GM19023 (cell line): ENCODE results near the gene GPAT3.
"Not testable (repeated sequence)": the region's sequence is repeated elsewhere in the genome, so short reads cannot be mapped to it uniquely, and the experiment has no call there.

Experiments
- ATAC-seq: cut with Tn5 transposase; IDR thresholded peaks from one replicate; pipeline ENCODE4 v1.9.1; 2021; ENCODE audit warnings: mild to moderate bottlenecking, moderate library complexity; ENCODE audit not compliant: unreplicated experiment

Gene GPAT3

DNA sequence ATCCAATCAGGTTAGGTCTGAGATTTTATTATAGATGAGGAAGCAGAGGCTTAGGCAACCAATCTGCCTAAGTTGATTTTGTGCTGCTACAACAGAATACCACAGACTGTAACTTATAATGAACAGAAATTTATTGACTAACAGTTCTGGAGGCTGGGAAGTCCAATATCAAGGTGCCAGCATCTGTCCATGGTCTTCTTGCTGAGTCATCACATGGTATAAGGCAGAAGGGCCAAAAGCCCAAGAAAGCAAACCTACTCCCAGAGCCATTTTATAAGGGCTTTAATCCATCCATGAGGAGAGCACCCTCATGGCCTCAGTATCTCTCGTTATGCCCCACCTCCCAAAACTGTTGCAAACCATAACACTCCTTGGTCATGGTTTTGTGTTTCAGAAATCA, 55.8 kb downstream of the GPAT3 start:
- no peak for ATAC-seq

DNA sequence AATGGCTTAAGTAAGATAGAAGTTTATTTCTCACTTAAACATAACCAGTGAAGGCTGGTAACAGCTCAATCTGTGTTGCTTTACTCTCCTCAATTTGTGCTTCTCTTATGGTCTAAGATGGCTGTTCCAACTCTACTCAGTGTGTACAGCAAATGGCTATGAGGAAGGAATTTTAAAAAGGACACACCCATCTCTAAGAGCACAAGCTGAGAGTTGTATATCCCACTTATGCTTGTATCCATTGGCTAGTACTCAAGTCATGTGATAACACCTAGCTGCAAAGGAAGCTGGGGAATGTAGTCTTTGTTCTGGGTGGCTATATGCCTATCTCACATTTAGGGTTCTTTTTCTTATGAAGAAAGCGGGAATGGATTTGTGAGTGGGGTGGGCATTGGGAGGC, 63.3 kb downstream of the GPAT3 start:
- no peak for ATAC-seq

DNA sequence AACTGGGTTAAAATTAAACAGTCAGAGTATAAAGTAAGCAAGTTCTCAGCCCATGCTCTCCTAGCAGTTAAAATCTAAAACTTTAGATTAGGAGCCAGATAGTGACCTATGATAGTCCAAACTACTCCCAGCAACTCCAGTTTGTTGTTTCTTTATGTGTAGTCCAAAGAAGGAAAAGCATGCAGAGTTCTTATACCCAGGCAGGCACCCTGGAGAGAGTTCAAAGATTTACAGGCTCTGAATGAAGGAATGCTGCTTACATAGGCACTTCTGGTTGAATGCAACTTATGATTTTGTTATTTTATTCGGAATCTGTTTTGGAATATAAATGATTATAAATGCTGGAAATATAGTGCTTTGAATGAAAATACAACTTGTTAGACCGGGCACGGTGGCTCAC, 67.2 kb downstream of the GPAT3 start:
- no peak for ATAC-seq

DNA sequence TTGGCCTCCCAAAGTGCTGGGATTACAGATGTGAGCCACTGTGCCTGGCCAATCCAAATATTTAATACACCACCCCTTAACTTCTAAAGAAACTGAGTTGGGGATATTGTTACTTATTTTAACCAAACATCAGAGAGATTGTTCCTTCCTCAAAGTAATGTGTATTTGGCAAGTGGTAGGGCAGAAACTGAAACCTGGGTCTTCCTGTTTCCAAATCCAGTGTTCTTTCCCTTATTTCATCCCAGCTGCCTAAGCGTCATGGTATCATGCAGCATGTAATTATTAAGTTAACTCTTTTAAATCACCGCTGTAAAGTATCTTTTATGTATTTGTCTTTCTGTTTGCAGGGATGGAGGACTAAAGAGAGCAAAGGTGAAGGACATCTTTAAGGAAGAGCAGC, 68.4 kb downstream of the GPAT3 start:
- ATAC-seq = no peak

DNA sequence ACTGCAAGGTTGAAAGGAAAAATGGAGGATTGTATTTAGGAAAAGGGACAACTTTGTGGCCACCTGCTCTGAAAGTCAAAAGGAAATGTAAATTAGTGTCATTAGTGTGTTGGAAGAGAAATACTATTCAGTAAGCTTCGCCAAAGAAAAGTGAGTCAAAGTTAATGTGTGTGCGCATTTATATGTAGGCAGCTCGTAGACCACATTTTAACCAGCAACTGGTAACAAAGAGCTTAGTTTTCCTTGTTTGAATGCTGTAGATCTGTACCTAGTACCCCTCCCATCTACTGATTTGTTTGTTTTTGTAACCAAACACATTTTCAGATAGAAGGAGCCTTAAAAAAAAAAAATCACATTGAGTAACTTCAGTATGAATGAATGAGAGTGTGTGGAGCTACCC, 69.3 kb downstream of the GPAT3 start:
- no peak for ATAC-seq

DNA sequence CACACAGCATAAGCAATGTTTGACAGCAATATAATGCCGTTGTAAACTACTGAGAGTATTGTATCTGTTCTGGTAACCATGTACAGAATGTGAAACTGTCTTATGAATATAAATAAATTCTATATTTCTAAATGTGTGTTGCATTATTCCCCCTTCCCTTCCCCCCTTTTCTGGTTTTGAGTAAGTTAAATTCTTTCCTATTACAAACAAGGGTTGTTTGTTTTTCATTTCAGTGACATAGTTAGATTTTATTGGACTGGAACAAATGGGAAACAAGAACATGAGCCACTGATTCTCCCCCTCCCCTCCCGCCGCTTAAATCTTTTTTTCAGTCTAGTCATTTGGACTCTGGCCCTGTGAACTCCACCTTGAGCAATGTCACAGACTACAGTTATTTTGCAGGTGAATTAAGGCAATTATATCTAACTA, 69.8 kb downstream of the GPAT3 start:
- no peak for ATAC-seq

DNA sequence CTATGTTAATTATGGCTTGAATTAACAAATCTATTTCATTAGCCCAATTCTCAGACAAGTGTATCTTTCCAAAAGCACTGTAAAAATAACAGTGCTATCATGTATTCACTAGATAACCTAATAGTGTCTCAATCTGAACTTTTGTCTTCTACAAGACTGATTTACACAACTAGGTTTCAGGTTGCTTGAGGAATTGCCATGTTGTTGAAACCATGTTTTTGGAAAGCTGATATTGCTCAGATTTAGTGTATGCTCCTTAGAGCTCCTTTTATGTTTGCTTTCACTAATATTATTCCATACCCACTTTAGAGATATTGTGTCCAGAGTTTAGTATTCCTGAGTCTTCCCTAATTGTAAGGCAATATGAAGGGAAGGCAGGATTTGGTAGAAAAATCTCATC, 70.6 kb downstream of the GPAT3 start:
- no peak for ATAC-seq

DNA sequence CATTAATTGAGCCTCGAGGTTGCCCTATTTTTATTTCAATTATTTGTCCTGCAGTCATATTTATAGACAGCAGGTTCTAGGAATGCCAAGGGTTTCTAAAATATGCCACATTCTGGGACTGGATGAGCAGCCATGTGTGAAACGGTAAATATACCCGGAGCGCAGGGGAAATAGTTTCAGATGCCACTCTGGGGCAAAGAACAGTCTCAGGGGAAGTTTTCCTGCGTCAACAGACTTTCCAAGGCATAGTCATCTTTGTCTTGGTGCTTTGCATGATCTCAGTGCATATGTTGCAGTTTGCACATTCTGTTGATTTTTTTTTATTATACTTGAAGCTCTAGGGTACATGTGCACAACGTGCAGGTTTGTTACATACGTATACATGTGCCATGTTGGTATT, 71.0 kb downstream of the GPAT3 start:
- ATAC-seq = no peak

DNA sequence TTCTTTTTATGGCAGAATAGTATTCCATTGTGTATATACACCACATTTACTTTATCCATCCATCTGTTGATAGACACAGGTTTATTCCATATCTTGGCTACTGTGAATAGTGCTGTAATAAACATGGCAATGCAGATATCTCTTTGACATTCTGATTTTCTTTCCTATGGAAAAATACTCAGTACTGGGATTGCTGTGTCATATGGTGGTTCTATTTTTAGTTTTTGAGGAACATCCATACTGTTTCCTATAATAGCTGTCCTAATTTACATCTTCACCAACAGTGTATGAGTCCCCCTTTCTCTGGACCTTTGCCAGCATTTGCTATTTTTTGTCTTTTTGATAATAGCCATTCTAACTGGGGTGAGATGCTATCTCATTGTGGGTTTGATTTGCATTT, 73.5 kb downstream of the GPAT3 start:
- ATAC-seq = no peak

DNA sequence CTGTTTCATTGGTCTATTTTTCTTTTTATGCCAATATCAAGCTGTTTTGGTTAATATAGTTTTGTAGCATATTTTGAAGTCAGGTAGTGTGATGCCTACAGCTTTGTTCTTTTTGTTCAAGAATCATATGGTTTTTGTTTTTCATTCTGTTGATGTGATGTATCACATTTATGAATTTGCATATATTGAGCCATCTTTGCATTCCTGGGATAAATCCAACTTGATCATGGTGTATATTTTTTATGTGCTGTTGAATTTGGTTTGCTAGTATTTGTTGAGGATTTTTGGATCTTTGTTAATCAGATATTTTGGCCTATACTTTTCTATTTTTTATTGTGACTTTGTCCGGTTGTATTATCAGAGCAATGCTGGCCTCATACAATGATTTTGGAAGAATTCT, 74.8 kb downstream of the GPAT3 start:
- no peak for ATAC-seq

DNA sequence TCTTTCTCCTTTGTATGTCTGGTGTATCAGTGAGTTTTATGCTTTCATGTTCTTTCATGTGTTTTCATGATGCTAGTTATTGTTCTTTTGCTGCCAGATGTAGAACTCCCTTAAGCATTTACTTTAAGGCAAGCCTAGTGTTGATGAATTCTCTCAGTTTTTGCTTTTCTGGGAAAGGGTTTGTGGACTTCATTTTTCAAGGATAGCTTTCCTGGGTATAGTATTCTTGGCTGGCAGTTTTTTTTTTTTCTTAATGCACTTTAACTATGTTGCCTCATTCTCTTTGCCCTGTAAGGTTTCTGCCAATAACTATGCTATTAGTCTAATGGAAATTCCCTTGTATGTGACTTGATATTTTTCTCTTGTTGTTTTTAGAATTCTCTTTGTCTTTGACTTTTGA, 77.1 kb downstream of the GPAT3 start:
- ATAC-seq = no peak

DNA sequence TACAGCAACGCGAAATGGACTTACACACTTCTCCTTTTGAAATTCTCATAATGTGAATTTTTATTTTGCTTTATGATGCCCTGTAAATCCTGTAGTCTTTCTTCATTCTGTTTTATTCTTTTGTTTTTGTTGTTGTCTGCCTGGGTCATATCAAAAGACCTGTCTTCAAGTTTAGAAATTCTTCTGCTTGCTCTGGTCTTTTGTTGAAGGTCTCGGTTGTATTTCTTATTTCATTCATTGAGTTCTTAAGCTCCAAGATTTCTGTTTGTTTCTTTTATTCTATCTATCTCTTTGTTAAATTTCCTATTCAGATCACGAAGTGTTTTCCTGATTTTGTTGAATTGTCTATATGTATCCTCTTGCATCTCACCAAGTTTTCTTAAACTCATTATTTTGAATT, 78.1 kb downstream of the GPAT3 start:
- ATAC-seq = no peak

DNA sequence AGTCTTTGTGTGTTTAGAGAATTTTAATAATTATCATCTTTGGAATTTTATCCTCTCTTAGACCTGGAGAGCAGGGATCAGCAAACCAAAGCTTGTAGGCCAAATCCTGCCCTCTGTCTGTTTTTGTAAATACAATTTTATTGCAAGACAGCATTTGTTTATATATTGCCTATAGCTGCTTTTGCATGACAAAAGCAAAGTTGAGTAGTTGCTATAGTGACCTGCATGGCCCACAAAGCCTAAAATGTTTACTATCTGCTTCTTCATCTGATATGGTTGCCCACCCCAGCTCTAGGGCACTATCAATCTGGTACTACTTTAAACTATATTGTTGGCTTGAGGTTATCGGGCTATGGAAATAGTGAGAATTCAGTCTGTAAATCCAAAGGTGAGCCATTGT, 80.3 kb downstream of the GPAT3 start:
- ATAC-seq = no peak

DNA sequence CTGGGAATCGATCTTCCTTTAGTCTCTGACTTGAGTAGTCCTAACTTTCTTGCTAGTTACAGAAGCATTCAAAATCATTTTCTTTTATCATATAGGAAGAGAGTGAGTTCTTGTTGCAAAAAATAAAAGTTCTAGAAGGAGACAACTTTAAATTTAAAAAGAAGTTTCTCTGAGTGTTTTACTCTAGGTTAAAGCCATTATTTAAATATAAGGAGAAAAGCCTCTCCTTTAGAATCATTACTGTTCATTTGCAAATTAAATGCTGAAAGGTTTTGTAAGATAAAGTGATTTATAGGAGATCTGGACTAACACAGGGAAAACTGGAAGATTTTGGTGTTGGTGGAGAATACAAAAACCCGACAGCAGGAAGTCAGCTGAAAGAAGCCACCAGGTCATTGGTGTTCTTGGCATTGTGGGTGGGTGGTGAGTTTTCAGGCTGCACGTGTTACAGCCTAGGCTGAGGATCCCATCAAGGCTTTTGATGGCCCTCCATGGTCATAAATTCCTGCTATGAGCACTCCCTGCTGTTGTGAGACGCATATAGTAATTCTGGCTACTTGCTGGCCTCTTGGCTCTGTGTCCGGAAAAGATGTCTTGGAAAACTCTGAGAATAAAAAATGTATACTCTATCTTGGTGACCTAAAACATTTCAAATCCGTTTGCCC, 81.6 kb downstream of the GPAT3 start:
- ATAC-seq = no peak

DNA sequence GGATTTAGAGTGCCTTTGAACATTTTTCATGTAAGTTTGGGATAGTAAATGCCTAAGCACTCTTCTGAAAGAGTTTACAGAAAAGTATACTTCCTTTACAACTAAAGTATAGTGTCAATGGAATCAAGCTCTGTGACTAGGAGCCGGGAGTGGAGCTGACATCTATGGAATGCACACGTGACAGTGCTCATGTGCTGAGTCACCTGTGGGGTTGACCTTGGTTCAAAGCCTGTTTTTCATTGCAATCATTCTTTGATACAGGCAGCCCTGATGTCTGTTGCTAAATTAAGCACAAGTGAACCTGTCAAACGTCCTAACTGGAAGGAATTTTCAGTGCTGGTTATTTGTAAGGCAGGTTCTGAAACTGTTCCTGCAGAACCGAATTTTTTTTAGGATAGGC, 82.5 kb downstream of the GPAT3 start:
- no peak for ATAC-seq

DNA sequence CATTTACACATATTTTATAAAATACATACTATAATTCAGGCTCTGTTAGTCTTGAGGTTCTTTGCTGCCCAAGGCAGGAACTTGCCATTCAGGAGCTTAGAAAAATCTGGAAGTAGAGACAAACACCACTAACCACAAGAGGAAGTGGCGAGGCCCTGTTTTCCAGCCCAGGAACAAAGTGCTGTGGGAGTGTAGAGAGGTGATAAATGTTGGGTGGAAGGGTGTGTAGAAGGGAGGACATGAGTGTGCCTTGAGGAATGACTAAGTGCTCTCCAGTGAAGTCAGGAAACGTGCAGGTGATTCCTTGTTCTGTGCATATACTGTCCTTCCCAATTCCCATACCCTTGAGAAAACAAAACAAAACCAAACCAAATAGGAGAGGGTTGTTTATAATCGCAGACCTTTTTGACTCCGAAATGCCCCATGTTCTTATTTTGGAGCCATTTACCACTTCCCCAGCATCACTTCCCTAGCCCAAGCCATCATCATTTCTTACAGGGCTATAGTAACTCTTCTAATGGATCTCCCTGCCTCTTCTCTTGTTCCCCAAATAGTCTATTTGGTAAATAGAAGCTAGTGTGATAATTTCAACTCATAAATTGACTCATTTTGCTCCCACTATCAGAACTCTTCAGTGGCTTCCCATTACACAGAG, 83.2 kb downstream of the GPAT3 start:
- no peak for ATAC-seq

DNA sequence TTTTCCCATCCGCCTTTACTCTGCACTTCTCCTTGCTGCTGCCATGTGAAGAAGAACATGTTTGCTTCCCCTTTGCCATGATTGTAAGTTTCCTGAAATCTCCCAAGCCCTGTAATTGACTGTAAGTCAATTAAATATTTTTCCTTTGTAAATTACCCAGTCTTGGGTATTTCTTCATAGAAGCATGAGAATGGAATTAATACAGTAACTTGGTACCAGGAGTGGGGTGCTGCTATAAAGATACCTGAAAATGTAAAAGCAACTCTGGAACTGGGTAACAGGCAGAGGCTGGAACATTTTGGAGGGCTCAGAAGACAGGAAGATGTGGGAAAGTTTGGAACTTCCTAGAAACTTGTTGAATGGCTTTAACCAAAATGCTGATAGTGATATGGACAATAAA, 86.2 kb downstream of the GPAT3 start:
- not testable (repeated sequence) for ATAC-seq

DNA sequence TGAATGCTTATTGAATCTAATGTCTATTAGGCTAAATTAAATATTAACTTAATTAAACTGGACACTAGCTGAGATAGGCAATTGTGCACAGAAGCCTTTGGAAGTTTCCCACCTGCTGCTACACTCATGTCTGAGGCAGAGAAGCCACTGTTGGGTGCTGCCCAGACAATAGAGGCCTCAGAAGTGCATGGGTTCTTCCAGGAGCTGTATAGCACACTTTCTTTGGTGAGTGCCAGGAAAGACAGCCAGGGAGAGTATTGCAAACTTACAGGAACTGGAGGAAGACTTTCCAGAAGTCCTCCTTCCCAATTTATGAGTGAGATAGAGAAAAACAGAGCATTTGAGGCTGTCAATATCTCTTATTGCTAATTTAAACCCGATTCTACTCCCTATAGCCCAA, 89.9 kb downstream of the GPAT3 start:
- no peak for ATAC-seq

DNA sequence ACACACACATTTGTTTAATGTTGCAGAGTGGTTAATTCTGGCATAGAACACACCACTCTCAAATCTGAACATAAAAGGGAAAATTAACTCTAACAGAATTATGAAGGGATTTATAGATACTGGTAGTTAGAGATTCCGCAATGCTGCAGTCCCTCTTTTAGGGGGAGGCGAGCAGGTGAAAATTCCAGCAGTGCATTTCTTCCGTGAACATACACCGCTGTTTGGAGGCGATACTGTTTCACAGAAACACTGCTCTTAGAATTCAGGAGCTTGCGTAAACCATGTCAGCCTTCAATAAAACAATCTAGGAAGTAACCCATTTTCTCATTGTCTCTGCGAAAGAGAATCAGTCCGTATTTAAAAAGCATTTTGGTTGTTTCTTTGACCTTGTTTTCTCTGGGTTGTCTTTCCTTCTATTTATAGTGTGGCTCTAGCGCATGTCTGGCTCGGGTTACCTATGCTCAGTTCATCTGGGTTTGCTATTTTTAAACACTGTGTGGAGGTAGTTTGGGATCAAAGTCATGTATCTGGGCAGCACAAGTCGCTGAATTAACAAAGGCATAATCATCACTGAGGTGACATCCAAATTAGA, 90.4 kb downstream of the GPAT3 start:
- ATAC-seq = no peak

DNA sequence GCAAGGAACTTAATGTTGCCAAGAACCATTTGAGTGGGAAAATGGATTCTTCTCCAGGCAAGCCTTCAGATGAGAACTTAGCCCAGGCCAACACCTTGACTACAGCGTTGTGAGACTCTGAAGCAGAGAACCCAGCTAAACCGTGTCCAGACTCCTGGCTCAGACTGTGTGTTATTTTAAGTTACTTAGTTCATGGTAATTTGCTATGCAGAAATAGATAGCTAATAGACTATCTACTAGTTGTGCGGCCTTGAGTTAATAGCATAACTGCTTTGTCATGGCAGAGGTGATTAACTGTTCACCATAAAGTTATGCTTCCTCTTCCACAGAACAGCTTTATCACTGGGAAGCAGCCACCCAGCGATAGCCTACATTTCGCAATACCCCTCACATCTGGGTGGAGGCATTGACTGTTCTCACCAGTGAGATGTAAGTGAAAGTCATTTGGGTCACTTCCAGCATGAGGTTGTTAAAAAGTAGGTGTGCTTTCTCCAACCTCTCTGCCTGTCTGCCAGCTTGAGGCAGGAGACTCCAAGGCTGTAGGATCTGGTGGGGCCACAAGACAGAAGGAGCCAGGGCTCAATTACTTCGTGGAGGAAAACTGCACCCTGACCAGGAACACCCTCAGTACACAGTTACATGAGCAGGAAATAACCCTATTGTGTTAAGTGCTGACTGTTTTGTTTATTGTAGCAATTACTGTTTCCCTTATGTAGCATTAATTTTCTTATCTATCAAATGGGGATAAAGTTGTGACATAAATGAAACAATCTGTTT, 94.2 kb downstream of the GPAT3 start:
- no peak for ATAC-seq

DNA sequence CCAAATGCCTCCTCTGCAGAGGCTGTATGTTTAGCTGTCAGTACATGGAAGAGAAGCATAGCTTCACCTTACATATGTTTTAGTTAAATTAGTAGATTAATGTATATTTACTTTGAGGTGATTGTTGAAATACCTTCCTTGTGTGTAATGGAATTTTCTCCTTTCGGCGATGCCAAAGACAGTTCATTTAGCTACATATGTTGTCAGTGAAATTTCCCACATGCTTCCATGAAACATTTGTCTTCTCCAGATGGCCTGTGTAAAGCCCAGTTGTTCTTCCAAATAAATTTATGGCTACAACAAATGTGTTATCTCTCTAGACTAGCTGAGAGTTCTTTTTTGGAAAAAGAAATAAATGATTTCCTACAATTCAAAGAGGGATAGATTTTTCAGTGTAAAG, 95.2 kb downstream of the GPAT3 start:
- no peak for ATAC-seq

DNA sequence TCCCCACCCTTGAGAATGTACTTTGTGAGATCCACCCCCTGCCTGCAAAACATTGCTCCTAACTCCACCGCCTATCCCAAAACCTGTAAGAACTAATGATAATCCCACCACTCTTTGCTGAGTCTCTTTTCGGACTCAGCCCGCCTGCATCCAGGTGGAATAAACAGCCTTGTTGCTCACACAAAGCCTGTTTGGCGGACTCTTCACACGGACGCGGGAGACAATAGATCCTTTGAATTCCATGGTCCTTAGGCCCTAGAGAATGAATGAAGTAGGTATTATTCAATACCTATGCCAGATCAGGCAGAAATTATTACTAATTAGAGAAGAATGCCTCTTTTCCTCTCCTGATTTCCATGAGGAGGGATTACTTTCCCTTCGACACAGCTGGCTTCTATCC, 101.0 kb downstream of the GPAT3 start:
- ATAC-seq = no peak
